HG03439 (cell line): ENCODE data around the gene GNG5.
"Not testable (repeated sequence)": the region's sequence is repeated elsewhere in the genome, so short reads cannot be mapped to it uniquely, and the experiment has no call there.

Source experiments
- ATAC-seq: cut with Tn5 transposase; IDR thresholded peaks from one replicate; pipeline ENCODE4 v1.9.1; 2021; ENCODE audit warnings: mild to moderate bottlenecking, moderate library complexity; ENCODE audit not compliant: unreplicated experiment

The GNG5 gene

GRCh38 chr1:84489766-84490165 is 16.6 kb downstream of the GNG5 start:
- no peak for ATAC-seq

GRCh38 chr1:84488107-84488506 is 18.3 kb downstream of the GNG5 start:
- ATAC-seq, result no peak

- ATAC-seq, result no peak
These were observed 25.1 kb downstream of the GNG5 start for GRCh38 chr1:84481317-84481716.

GRCh38 chr1:84480650-84481049 is 25.7 kb downstream of the GNG5 start:
- ATAC-seq, result peak; percentile 43

- ATAC-seq, result peak; percentile 16
These were observed 26.4 kb downstream of the GNG5 start for GRCh38 chr1:84479998-84480397.

- peak; percentile 93 for ATAC-seq
These were observed 27.2 kb downstream of the GNG5 start, which contains the start of gene RPF1 for GRCh38 chr1:84478876-84479868. RPF1 (plus strand) TSS chr1:84479266; CDS start chr1:84479282, 16 bp downstream.

- no peak for ATAC-seq
These were observed 30.2 kb downstream of the GNG5 start for GRCh38 chr1:84476225-84476624.

GRCh38 chr1:84467298-84467697 is 39.1 kb downstream of the GNG5 start:
- no peak for ATAC-seq

GRCh38 chr1:84462118-84462517 is 44.3 kb downstream of the GNG5 start:
- ATAC-seq, result no peak

- no peak for ATAC-seq
These were observed 53.9 kb downstream of the GNG5 start for GRCh38 chr1:84452436-84452835.

GRCh38 chr1:84450910-84451309 is 55.5 kb downstream of the GNG5 start:
- ATAC-seq, result no peak

GRCh38 chr1:84448704-84449103 is 57.7 kb downstream of the GNG5 start:
- ATAC-seq, result not testable (repeated sequence)
